Mammary epithelial cell (primary cell): ENCODE measurements around the gene CFAP251.

ENCODE experiments used
- EZH2 ChIP-seq: IDR thresholded peaks from 2 replicates; pipeline ENCODE4 v1.6.1; 2012; ENCODE audit warnings: low read length, inconsistent platforms, borderline replicate concordance
- TF ChIP-seq, protein P1 (sequence below), 2 donors: IDR thresholded peaks in 1 of 2; conservative IDR thresholded peaks in 1 of 2; 2 replicates each; pipeline ENCODE4 v1.5.1; 2011 to 2012; ENCODE audit warnings: inconsistent platforms in 2 of 2, low read length in 2 of 2, mild to moderate bottlenecking in 2 of 2, control low read depth in 1 of 2, low read depth in 1 of 2; ENCODE audit not compliant: insufficient read depth in 1 of 2; ENCODE audit errors: extremely low read depth in 1 of 2

DNA sequence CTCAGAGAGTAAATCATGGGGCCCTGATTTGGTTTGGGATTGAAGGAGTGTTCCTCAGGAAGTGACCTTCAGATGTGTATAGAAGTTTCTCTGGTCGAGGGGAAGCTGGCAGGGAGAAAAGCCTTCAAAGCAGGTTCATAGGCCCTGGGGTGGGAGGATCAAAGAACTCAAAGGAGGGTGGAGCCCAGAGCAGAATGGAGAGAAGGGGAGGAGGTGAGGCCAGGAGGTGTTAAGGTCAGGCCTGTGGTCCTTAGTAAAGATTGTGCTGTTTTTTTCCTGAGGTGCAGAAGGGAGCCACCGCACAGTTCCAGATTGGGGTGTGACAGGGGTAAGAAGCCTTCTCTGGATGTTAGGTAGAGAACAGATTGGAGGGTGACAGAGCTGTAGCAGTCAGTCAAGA is 9.7 kb upstream of the CFAP251 start:
- TF ChIP-seq, protein P1, sequence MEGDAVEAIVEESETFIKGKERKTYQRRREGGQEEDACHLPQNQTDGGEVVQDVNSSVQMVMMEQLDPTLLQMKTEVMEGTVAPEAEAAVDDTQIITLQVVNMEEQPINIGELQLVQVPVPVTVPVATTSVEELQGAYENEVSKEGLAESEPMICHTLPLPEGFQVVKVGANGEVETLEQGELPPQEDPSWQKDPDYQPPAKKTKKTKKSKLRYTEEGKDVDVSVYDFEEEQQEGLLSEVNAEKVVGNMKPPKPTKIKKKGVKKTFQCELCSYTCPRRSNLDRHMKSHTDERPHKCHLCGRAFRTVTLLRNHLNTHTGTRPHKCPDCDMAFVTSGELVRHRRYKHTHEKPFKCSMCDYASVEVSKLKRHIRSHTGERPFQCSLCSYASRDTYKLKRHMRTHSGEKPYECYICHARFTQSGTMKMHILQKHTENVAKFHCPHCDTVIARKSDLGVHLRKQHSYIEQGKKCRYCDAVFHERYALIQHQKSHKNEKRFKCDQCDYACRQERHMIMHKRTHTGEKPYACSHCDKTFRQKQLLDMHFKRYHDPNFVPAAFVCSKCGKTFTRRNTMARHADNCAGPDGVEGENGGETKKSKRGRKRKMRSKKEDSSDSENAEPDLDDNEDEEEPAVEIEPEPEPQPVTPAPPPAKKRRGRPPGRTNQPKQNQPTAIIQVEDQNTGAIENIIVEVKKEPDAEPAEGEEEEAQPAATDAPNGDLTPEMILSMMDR (conservative IDR thresholded peaks at IDR 0.05 in 1 of 2, IDR thresholded peaks at IDR 0.05 in 1 of 2; ENCODE audit: extremely low read depth in 1 of 2, insufficient read depth in 1 of 2, low read depth in 1 of 2, low read length in 2 of 2) = no peak
- no peak for TF ChIP-seq EZH2
